Stimulated activated CD8-positive, alpha-beta memory T cell treated with anti-CD3 and anti-CD28 coated beads, Interleukin-7, amount 100 ng/mL, for 4 hours (primary cell): ENCODE data around the gene MYO9B.
A peak's percentile ranks its signal among the peaks of the same experiment; 100 is the strongest.

Experiments used
- DNase-seq, 2 donors: peaks; one replicate each; pipeline ENCODE4 v3.0.0-alpha.2; 2020; ENCODE audit warnings: low read depth in 2 of 2

The MYO9B gene

DNA sequence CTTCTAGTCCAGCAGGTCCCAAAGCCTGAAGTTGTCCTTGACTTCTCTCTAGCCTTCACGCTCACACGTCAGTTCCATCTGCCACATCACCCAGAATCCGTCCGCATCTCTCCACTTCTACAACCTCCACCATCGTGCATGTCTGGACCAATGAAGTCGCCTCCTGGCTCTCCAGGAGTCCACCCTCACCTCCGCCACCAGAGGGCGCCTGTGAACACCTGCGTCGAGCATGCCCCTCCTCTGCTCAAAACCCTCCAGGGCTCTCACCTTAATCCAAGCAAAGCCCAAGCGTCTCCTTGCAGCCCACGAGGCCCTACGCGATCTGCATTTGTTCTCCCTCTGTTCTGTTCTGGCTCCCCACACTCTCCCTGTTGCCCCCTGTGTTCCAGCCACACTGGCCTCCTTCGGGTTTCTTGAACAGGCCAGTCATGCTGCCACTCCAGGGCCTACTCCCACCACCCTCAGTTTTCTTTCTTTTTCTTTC is 185.3 kb downstream of the MYO9B start:
- DNase-seq = peak; percentile 75 to 76

DNA sequence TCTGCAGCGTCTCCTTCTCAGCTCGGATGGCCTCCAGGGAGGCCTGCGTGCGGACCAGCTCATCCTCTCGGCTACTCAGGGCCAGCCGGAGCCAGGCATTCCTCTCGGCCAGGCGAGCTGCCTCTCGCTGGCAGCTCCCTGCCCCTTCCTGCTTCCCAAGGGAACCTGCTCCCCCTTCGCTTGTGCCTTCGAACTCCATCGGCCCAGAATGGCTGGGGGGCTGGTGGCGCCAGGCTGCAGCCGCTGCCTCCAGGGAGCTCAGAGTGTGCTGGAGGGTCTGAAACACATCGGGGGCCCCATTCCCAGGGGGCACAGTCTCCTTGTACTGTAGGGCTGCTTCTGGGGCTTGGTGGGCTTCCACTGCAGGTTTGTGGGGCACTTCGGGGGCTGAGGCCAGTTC is 187.0 kb downstream of the MYO9B start:
- no peak for DNase-seq
